Activated CD8-positive, alpha-beta T cell treated with anti-CD3 and anti-CD28 coated beads for 36 hours (primary cell): ENCODE measurements around the gene CCDC51. TPM values are rescaled to one million over a fixed set of nuclear protein-coding genes. Genes with fewer than 3 reads are reported as not detected.
A peak's percentile ranks its signal among the peaks of the same experiment; 100 is the strongest.

ENCODE experiments used
- ATAC-seq: fragments of 200-7000 bp; cut with Tn5 transposase; one replicate; pipeline ENCODE4 v1.10.0; 2021; ENCODE audit warnings: mild to moderate bottlenecking, moderate library complexity
- CTCF ChIA-PET: fragments of 350-600 bp; sonication (Branson Sonifier 250); formaldehyde crosslinking; loops from one replicate; lab custom pipeline; 2021; ENCODE audit warnings: antibody characterized with exemption; lab: Charles Lee
- POLR2A ChIA-PET: fragments of 350-600 bp; sonication (Branson Sonifier 250); formaldehyde crosslinking; loops from one replicate; lab custom pipeline; 2021; ENCODE audit warnings: antibody characterized with exemption; lab: Charles Lee
- DNase-seq: peaks from one replicate; pipeline ENCODE4 v3.0.0-alpha.2; 2020
- H3K27ac Mint-ChIP-seq: one replicate; pipeline ENCODE4 v1.8.0; 2021; ENCODE audit warnings: mild to moderate bottlenecking, mixed read lengths
- H3K27me3 Mint-ChIP-seq: one replicate; pipeline ENCODE4 v1.8.0; 2021; ENCODE audit warnings: mixed read lengths
- H3K36me3 Mint-ChIP-seq: one replicate; pipeline ENCODE4 v1.8.0; 2021; ENCODE audit warnings: low read depth, mixed read lengths
- H3K4me1 Mint-ChIP-seq: one replicate; pipeline ENCODE4 v1.8.0; 2021; ENCODE audit warnings: low read depth, mixed read lengths
- H3K4me3 Mint-ChIP-seq: one replicate; pipeline ENCODE4 v1.8.0; 2021; ENCODE audit warnings: mild to moderate bottlenecking, moderate library complexity, mixed read lengths
- H3K9me3 Mint-ChIP-seq: one replicate; pipeline ENCODE4 v1.8.0; 2021; ENCODE audit warnings: mixed read lengths
- CTCF ChIP-seq: fragments of 200-600 bp; IDR thresholded peaks from one replicate; pipeline ENCODE4 v1.8.0; 2022; ENCODE audit warnings: antibody characterized with exemption, mild to moderate bottlenecking
- intact Hi-C: fragments of 100-400 bp; cut with micrococcal nuclease; formaldehyde crosslinking; loops from one replicate; pipeline ENCODE4 v1.10.0; 2022
- total RNA-seq, 2 experiments: library from RNA; stranded (reverse); gene quantifications; one replicate each; pipeline ENCODE4 v1.2.3, GENCODE V29; 2021

CCDC51 gene
- total RNA-seq, 2 experiments from 2014 or later: 25.3 to 28.3 TPM

- CTCF ChIA-PET: interaction anchor here (0.7 to 5.9 kb wide), 14 partner anchors 9 to 172 kb away, joined by 3 to 111 read pairs (median 4); no protein-coding TSS in a partner anchor
- intact Hi-C loops: no loop called here
- no peak for DNase-seq
- Mint-ChIP-seq H3K36me3 (peaks cover 42% of the 10 kb centered on the region), H3K9me3 (no peaks in the 10 kb centered on the region), H3K27me3 (no peaks in the 10 kb centered on the region), H3K27ac (no peak overlapping the region), H3K4me3 (peak overlapping the region; percentile 89), H3K4me1 (peaks cover 42% of the 10 kb centered on the region)
- POLR2A ChIA-PET: interaction anchor here (0.6 to 4.9 kb wide), 15 partner anchors 8 to 205 kb away, joined by 3 to 32 read pairs (median 4); partner anchors contain the start of genes PLXNB1 and ZNF589
- ATAC-seq: no peak
- no peak for TF ChIP-seq CTCF
Measured at GRCh38 chr3:48445277-48445882, 5.5 kb upstream of the CCDC51 start.

DNA sequence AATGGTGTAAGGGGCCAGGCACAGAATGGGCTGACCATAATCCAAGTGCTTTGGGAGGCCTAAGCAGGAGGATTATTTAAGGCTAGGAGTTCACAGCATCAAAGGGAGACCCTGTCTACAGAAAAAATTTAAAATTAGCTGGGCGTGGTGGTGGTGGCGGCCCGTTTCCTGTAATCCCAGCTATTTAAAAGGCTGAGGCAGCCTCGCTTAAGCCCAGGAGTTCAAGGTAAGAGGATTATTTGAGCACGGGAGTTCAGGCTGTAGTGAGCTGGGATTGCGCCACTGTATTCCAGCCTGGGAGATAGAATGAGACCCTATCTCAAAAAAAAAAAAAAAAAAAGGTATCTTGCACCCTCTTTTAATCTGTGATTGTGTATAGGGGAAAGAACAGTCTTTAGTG, 2.0 kb upstream of the CCDC51 start:
- Mint-ChIP-seq H3K4me1 (peaks cover 40% of the 10 kb centered on the region), H3K9me3 (no peaks in the 10 kb centered on the region), H3K4me3 (peak overlapping the region; percentile 89), H3K36me3 (peaks cover 40% of the 10 kb centered on the region), H3K27ac (peak overlapping the region; percentile 97), H3K27me3 (no peaks in the 10 kb centered on the region)
- ChIA-PET CTCF (interaction anchor here (0.8 to 1.6 kb wide), 2 partner anchors 41 to 245 kb away, joined by 3 to 5 read pairs; no protein-coding TSS in a partner anchor), POLR2A (interaction anchor here (0.7 to 1.9 kb wide), 2 partner anchors 25 to 194 kb away, joined by 3 to 8 read pairs; partner anchors contain the start of gene SLC26A6)
- intact Hi-C loops: no loop called here
- ATAC-seq (no peak), DNase-seq (no peak)
- TF ChIP-seq CTCF: no peak

DNA sequence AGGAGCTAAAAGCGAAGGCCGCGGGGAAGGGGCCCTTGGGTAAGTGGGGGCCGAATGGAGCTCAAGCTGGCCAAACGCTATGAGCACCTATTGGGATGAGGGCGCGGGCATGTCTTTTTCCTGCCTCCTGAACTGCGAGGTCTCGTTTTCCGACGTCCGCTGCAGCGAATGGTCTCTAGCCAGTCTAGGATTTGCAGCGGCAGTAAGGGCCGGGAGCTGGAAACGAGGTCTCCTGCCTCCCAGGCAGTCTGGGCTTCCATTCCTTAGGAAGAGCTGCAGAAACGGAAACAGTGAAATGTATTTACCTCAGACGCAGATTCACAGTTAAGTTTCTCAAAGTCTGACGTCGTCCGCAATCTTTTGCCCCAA, 655 bp upstream of the CCDC51 start:
- Mint-ChIP-seq H3K4me3 (peak overlapping the region; percentile 89), H3K27me3 (no peaks in the 10 kb centered on the region), H3K27ac (peak overlapping the region; percentile 97), H3K9me3 (no peaks in the 10 kb centered on the region), H3K4me1 (peaks cover 32% of the 10 kb centered on the region), H3K36me3 (peaks cover 35% of the 10 kb centered on the region)
- ChIA-PET CTCF (interaction anchor here (0.8 to 2.6 kb wide), 10 partner anchors 10 to 246 kb away, joined by 3 to 32 read pairs (median 4); partner anchors contain the start of genes SHISA5 and SLC26A6), POLR2A (interaction anchor here (0.5 to 1.9 kb wide), 9 partner anchors 14 to 245 kb away, joined by 3 to 8 read pairs (median 3); partner anchors contain the start of gene NCKIPSD)
- intact Hi-C loops: no loop called here
- no peak for DNase-seq
- no peak for ATAC-seq
- no peak for TF ChIP-seq CTCF

DNA sequence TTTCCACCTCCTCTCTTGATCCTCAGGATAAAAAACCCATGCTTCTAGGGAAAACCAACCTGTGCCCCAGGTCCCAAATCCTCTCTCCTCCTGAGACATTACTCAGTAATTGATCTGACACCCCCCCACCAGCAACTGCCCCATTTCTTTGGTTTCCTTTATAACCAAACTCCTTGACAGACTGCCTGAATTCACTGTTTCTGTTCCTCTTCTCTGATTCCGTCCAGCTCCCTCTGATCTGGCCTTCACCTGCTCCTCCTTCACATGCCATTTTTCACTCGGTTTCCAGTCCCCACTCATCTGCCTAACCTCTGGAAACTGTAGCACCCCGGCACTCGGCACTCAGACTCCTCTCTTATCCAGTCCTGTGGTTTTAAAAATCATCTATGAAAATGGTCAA, 2.1 kb downstream of the CCDC51 start:
- H3K4me1 Mint-ChIP-seq: peaks cover 26% of the 10 kb centered on the region
- H3K4me3 Mint-ChIP-seq: no peak overlapping the region
- intact Hi-C loops: loop anchor here (1.0 to 5.0 kb wide), 3 partner anchors 36 to 206 kb away; no protein-coding TSS in a partner anchor
- H3K27ac Mint-ChIP-seq: no peak overlapping the region
- CTCF ChIA-PET: interaction anchor here (2.6 to 5.7 kb wide), 5 partner anchors 20 to 204 kb away, joined by 27 to 312 read pairs (median 116); partner anchors contain the start of gene PFKFB4
- no peaks in the 10 kb centered on the region for H3K9me3 Mint-ChIP-seq
- DNase-seq (no peak), ATAC-seq (no peak)
- no peak for TF ChIP-seq CTCF
- no peaks in the 10 kb centered on the region for H3K27me3 Mint-ChIP-seq
- POLR2A ChIA-PET: no interaction called here
- H3K36me3 Mint-ChIP-seq: peaks cover 30% of the 10 kb centered on the region

DNA sequence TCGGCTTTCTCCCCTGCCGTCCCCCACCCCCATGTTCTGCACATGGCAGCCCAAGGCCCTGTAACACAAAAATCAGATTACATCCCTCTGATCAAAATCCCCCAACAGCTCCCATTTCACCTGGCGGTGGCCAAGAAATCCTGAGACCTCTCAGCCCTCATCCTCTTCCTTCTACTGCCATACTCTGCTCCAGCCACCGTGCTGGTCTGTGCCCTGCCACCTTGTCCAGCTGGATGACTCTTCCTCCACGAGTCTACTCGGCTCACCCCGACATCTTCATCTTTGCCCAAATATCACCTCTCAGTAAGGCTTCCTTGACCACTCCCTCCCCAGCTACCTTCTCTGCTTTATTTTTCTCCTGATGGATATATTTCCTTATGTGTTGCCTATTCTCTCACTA, 3.1 kb downstream of the CCDC51 start:
- Mint-ChIP-seq H3K27ac (no peak overlapping the region), H3K27me3 (no peaks in the 10 kb centered on the region), H3K4me1 (peaks cover 20% of the 10 kb centered on the region), H3K36me3 (peaks cover 29% of the 10 kb centered on the region), H3K4me3 (no peak overlapping the region), H3K9me3 (no peaks in the 10 kb centered on the region)
- no peak for DNase-seq
- TF ChIP-seq CTCF: no peak
- ATAC-seq: no peak
- POLR2A ChIA-PET: interaction anchor here (1.1 to 2.0 kb wide), 10 partner anchors 10 to 227 kb away, joined by 3 to 6 read pairs (median 4); partner anchors contain the start of gene PFKFB4
- CTCF ChIA-PET: interaction anchor here (0.7 to 5.7 kb wide), 65 partner anchors 9 to 279 kb away, joined by 3 to 312 read pairs (median 9); partner anchors contain the start of genes ATRIP, CAMP, CDC25A and NCKIPSD
- intact Hi-C loops: loop anchor here (1.0 to 5.0 kb wide), 3 partner anchors 35 to 205 kb away; no protein-coding TSS in a partner anchor
